Measurements from ENCODE around the gene RAD51B. TPM values are rescaled to one million over a fixed set of nuclear protein-coding genes. Genes with fewer than 3 reads are reported as not detected.

RAD51B gene
- total RNA-seq, 4 donors from 2014 or later, result 6.2 to 39.9 (median 12.9) TPM

DNA sequence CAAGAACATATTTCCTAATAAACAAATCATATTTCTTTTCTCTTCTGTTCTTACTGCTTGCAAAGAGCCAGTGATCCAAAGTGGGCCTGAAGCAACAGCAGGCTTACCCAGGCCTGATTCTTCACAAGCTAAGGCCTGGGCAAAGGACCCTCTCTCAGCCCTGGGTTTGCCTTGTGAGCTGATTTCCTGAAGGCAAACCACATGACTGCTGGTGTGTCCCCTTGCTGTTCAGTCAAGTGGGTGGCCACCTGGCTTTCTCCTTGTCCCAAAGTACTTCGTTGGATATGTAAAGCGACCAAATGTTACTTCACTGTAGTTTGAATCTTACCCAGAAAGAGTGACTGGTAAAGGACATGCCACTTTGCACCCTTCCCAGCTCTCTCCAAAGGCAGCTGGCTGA lies 580.4 kb downstream of the RAD51B start:
- H3K36me3 ChIP-seq, result no peaks in the 10 kb centered on the region
- H3K4me1 ChIP-seq, result peaks cover 23 to 89% (median 51%) of the 10 kb centered on the region in 3 donors
- peak overlapping the region in 3 of 4 donors; percentile 30 to 45 (median 42) for H3K27ac ChIP-seq
- H3K27me3 ChIP-seq, result no peaks in the 10 kb centered on the region
- no peak for TF ChIP-seq CTCF (IDR thresholded peaks at IDR 0.05)
- no peak for TF ChIP-seq POLR2A (IDR thresholded peaks at IDR 0.05)
- WGBS, 2 donors, result 73 to 80% methylated on average over 1 to 2 of the region's 2 CpGs
- DNase-seq, result no peak
- no peak overlapping the region for H3K4me3 ChIP-seq
- H3K9me3 ChIP-seq, result no peaks in the 10 kb centered on the region
- intact Hi-C loops (cut with DNase I), result no loop called here

GRCh38 chr14:68401317-68401716 lies 581.7 kb downstream of the RAD51B start:
- no peaks in the 10 kb centered on the region for H3K27me3 ChIP-seq
- TF ChIP-seq POLR2A (IDR thresholded peaks at IDR 0.05), result no peak
- TF ChIP-seq CTCF (IDR thresholded peaks at IDR 0.05), result no peak
- no peak for DNase-seq
- peak overlapping the region in 2 of 4 donors; percentile 17 to 30 for H3K27ac ChIP-seq
- H3K9me3 ChIP-seq, result no peaks in the 10 kb centered on the region
- intact Hi-C loops (cut with DNase I), result no loop called here
- H3K36me3 ChIP-seq, result no peaks in the 10 kb centered on the region
- WGBS, 2 donors, result 60 to 62% methylated on average over 3 of the region's 3 CpGs
- no peak overlapping the region for H3K4me3 ChIP-seq
- peaks cover 19 to 89% (median 49%) of the 10 kb centered on the region in 3 donors for H3K4me1 ChIP-seq

DNA sequence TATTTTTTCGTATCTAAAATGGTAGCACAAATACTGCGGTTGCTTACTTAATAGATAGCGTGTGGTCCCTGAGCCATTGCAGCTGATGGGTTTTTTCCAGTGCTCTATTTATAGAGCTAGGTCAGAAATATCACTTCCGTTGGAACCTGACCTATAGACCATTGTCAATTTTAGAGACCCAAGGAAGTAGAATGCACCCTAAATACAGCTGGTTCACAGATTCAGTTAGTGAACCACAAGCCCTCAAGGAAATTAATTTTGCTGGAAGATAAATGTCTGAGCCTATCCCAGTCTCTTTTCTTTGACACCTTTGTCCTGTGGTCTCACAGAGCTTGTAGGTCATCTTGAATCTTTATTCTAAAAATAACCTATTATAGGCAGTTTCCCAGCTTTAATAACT lies 582.3 kb downstream of the RAD51B start:
- 55 to 80% methylated on average over 4 of the region's 4 CpGs for WGBS, 2 donors
- DNase-seq, result no peak
- H3K4me1 ChIP-seq, result peaks cover 19 to 84% (median 49%) of the 10 kb centered on the region in 3 donors
- H3K9me3 ChIP-seq, result no peaks in the 10 kb centered on the region
- TF ChIP-seq POLR2A (IDR thresholded peaks at IDR 0.05), result no peak
- no peak for TF ChIP-seq CTCF (IDR thresholded peaks at IDR 0.05)
- no peak overlapping the region for H3K4me3 ChIP-seq
- no peaks in the 10 kb centered on the region for H3K36me3 ChIP-seq
- H3K27me3 ChIP-seq, result no peaks in the 10 kb centered on the region
- intact Hi-C loops (cut with DNase I), result no loop called here
- H3K27ac ChIP-seq, result peak overlapping the region in 2 of 4 donors; percentile 1 to 30

DNA sequence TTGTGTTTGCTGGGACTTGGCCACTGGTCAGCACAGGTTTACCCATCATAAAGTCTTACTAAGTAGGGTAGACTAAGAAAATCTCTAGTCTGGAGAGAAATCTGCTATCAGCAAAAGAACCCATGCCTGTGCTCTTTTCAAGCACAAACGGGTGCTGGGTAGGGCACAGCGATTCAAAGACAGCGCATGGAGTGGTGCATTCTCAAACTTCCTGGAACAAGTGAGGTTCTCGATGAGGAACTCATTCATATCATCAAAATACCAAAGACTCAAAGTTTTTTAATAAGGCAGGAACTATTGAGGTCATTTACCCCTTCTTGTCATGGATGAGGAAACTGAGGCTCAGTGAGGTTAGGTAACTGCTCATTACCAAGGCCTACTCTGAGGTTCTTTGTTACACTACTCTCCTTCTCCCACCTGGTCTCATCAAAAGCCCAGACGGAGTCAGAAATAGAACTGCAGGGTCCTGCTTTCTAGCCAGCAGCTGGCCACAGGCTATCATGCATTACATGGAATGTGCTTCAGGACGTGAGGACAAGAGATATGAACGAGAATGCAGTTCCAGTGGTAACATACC lies 583.0 kb downstream of the RAD51B start:
- TF ChIP-seq POLR2A (IDR thresholded peaks at IDR 0.05) (no peak), CTCF (IDR thresholded peaks at IDR 0.05) (no peak)
- no peaks in the 10 kb centered on the region for H3K27me3 ChIP-seq
- DNase-seq, result no peak
- H3K27ac ChIP-seq, result peak overlapping the region in 3 of 4 donors; percentile 1 to 37 (median 19)
- H3K9me3 ChIP-seq, result no peaks in the 10 kb centered on the region
- 70 to 83% methylated on average over 7 of the region's 7 CpGs for WGBS, 2 donors
- peaks cover 19 to 77% (median 44%) of the 10 kb centered on the region in 3 donors for H3K4me1 ChIP-seq
- intact Hi-C loops (cut with DNase I), result no loop called here
- H3K4me3 ChIP-seq, result no peak overlapping the region
- H3K36me3 ChIP-seq, result no peaks in the 10 kb centered on the region

- intact Hi-C loops (cut with DNase I), result no loop called here
- no peaks in the 10 kb centered on the region for H3K27me3 ChIP-seq
- no peaks in the 10 kb centered on the region for H3K9me3 ChIP-seq
- no peak for DNase-seq
- H3K36me3 ChIP-seq, result no peaks in the 10 kb centered on the region
- H3K4me3 ChIP-seq, result no peak overlapping the region
- 66% methylated on average over 4 of the region's 4 CpGs for WGBS, 2 donors
- peak overlapping the region in 3 of 4 donors; percentile 71 to 75 (median 74) for H3K27ac ChIP-seq
- TF ChIP-seq CTCF (IDR thresholded peaks at IDR 0.05), result no peak
- TF ChIP-seq POLR2A (IDR thresholded peaks at IDR 0.05), result no peak
- peaks cover 19 to 68% (median 40%) of the 10 kb centered on the region in 3 donors for H3K4me1 ChIP-seq
Observed at GRCh38 chr14:68403191-68404145, 583.9 kb downstream of the RAD51B start.
